Measurements from ENCODE around the gene PHF21B.

GRCh38 chr22:44839061-44839460 is 170.7 kb downstream of the PHF21B start:
- TF ChIP-seq CTCF (IDR thresholded peaks at IDR 0.05) (no peak), ZFX (IDR thresholded peaks at IDR 0.05; ENCODE audit: borderline replicate concordance) (no peak)
